ENCODE measurements around the gene NACC1. TPM values are rescaled to one million over a fixed set of nuclear protein-coding genes. Genes with fewer than 3 reads are reported as not detected.

NACC1 gene
- polyA plus RNA-seq, 3 donors from 2014 or later: 1.2 to 2.8 TPM; not detected in 1

Other genes with a start within 250 kb of the NACC1 start
- 100 to 1,000 TPM in 1 of 3 donors, 10 to 100 TPM in 2; 72.6 to 108 (median 83.5) TPM for gene DNASE2, start 236.8 kb upstream of the NACC1 start, polyA plus RNA-seq
- 1 to 10 TPM in 1 of 3 donors, under 1 TPM in 2; 0.15 to 1.8 (median 0.20) TPM for gene KLF1, start 231.1 kb upstream of the NACC1 start, polyA plus RNA-seq
- 10 to 100 TPM; 17.0 to 21.6 (median 18.4) TPM for gene GCDH, start 227.1 kb upstream of the NACC1 start, polyA plus RNA-seq
- under 1 TPM in 1 of 3 donors, not detected in 2; 0.20 TPM for gene SYCE2, start 199.0 kb upstream of the NACC1 start, polyA plus RNA-seq
- 10 to 100 TPM; 57.2 to 82.0 (median 71.1) TPM for gene FARSA, start 184.6 kb upstream of the NACC1 start, polyA plus RNA-seq
- gene CALR, start 179.7 kb upstream of the NACC1 start, polyA plus RNA-seq: 100 to 1,000 TPM; 125 to 301 (median 238) TPM
- 100 to 1,000 TPM in 1 of 3 donors, 10 to 100 TPM in 2; 68.9 to 121 (median 69.4) TPM for gene RAD23A, start 172.4 kb upstream of the NACC1 start, polyA plus RNA-seq
- 10 to 100 TPM; 37.4 to 69.1 (median 56.8) TPM for gene GADD45GIP1, start 161.0 kb upstream of the NACC1 start, polyA plus RNA-seq
- gene DAND5, start 148.7 kb upstream of the NACC1 start, polyA plus RNA-seq: not detected
- under 1 TPM in 1 of 3 donors, not detected in 2; 0.49 TPM for gene NFIX, start 122.8 kb upstream of the NACC1 start, polyA plus RNA-seq
- gene LYL1, start 15.4 kb upstream of the NACC1 start, polyA plus RNA-seq: 1 to 10 TPM; 1.1 to 2.2 (median 2.1) TPM
- gene TRMT1, start 1.5 kb upstream of the NACC1 start, polyA plus RNA-seq: 10 to 100 TPM; 13.2 to 16.5 (median 16.3) TPM
- gene STX10, start 32.1 kb downstream of the NACC1 start, polyA plus RNA-seq: 10 to 100 TPM; 56.8 to 92.5 (median 66.0) TPM
- gene IER2, start 32.1 kb downstream of the NACC1 start, polyA plus RNA-seq: 100 to 1,000 TPM; 395 to 487 (median 487) TPM

All from immature natural killer cell (primary cell).